Omental fat pad (tissue), 4 donors: ENCODE results near the gene APC. TPM values are rescaled to one million over a fixed set of nuclear protein-coding genes. Genes with fewer than 3 reads are reported as not detected.

Experiments
- ATAC-seq: fragments of 150-250 bp; one replicate; pipeline ENCODE4 v1.9.1; 2016; ENCODE audit warnings: mild to moderate bottlenecking, moderate library complexity; ENCODE audit not compliant: low FRiP score
- DNase-seq: peaks from one replicate; pipeline ENCODE4 v3.0.0-alpha.2; 2019; ENCODE audit warnings: low spot score
- total RNA-seq, 4 donors: library from RNA; depleted of rRNA; stranded (reverse); fragments of >200 nt; gene quantifications; one replicate each; pipeline ENCODE4 v1.1.0, GENCODE V29; 2016
- TF ChIP-seq, protein P1 (sequence below), 3 donors: fragments of 450-650 bp; IDR thresholded peaks; one replicate each; pipeline ENCODE4 v1.5.1; 2016 to 2017; ENCODE audit warnings: antibody characterized with exemption in 3 of 3, mild to moderate bottlenecking in 3 of 3, moderate library complexity in 2 of 3

APC gene
- total RNA-seq, 4 donors from 2014 or later = 33.9 to 78.5 (median 58.8) TPM

DNA sequence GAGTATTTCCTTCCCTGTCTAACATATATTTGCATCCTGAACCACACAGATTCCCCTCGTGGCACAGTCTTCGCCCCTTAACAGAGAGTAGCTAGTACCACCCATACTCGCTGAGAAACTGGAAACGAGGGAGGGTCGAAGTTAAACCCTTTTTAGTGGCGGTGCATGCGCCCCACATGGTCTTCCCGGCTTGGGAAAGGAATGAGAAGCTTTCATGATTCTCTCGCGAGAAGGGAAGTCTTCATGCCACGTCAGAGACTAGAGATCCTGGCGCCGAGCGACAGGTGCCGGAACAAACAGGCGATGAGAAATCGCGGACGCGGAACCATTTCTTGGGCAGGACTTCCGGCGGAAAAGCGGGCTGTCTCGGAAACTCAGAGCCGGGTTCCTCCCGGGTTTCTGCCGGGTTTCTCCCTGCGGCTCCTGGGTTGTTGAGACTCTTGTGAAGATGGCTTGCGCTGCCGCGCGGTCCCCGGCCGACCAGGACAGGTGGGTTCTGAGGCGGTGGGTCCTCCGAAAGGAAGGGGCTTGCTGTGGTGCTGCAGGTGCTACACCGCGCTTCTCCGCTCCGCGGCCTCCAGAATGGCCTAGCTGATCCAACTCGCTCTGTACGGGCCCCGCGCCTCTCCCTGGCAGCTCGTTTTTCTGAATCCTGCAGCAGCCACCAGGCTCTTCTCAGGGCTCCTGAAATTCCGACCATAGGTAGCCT, 123.4 kb downstream of the APC start, which contains the start of gene SRP19:
SRP19 (plus strand) TSS at position 359 of the 709 bp plus-strand sequence; CDS start at position 449, 90 bp downstream.
- ATAC-seq = peak; percentile 96
- peak; percentile 84 for DNase-seq
- TF ChIP-seq, protein P1, sequence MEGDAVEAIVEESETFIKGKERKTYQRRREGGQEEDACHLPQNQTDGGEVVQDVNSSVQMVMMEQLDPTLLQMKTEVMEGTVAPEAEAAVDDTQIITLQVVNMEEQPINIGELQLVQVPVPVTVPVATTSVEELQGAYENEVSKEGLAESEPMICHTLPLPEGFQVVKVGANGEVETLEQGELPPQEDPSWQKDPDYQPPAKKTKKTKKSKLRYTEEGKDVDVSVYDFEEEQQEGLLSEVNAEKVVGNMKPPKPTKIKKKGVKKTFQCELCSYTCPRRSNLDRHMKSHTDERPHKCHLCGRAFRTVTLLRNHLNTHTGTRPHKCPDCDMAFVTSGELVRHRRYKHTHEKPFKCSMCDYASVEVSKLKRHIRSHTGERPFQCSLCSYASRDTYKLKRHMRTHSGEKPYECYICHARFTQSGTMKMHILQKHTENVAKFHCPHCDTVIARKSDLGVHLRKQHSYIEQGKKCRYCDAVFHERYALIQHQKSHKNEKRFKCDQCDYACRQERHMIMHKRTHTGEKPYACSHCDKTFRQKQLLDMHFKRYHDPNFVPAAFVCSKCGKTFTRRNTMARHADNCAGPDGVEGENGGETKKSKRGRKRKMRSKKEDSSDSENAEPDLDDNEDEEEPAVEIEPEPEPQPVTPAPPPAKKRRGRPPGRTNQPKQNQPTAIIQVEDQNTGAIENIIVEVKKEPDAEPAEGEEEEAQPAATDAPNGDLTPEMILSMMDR (IDR thresholded peaks at IDR 0.05) = no peak

DNA sequence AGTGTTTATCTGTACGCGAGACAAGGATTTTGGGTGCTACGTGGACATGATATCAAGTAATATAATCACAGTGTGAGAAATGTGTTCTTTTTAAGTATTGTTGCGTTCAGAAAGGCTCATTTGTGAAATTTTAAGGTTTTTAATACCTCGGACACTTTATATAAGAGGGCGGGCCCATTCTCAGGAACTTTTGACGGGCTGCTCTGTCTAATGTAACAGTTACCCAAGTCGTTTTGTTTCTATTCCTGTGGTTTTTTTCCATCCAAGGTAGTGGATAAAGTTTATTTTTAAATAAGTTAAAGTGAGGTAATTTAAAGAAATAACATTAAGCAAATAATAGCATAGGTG, 123.9 kb downstream of the APC start:
- TF ChIP-seq, protein P1 (IDR thresholded peaks at IDR 0.05) = no peak
- ATAC-seq (no peak), DNase-seq (no peak)

DNA sequence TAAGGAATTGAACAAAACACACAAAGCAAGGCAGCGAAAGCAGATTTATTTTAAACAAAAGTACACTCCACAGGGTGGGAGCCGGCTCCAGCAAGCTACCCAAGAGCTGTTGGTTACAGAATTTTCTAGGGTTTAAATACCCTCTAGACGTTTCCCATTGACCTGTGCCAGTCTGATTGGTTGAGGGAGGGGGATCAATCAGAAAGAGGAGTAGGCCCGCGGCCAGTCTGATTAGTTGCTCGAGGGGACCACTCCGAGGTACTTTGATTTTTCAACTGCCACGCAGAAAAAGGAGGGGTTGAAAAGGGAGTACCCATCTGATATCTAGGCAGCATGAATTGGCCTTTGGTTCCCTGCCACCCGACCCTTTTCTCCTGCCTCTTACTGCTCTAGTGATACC, 124.4 kb downstream of the APC start:
- DNase-seq (no peak), ATAC-seq (no peak)
- TF ChIP-seq, protein P1 (IDR thresholded peaks at IDR 0.05) = no peak

DNA sequence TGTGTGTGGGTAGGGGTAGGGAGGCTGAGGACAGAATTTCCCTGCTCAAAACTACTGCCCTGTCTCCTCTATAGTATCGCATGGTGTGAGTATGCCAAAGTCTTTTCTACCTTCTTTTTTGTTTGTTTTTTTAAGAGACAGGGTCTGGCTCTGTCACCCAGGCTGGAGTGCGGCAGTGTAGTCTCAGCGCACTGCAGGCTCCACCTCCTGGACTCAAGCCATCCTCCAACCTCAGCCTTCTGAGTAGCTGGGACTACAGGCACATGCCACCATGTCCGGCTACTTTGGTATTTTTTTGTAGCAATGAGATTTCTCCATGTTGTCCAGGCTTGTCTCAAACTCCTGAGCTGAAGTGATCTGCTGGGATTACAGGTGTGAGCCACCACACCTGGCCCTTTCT, 125.9 kb downstream of the APC start:
- ATAC-seq (no peak), DNase-seq (no peak)
- TF ChIP-seq, protein P1 (IDR thresholded peaks at IDR 0.05) = no peak

DNA sequence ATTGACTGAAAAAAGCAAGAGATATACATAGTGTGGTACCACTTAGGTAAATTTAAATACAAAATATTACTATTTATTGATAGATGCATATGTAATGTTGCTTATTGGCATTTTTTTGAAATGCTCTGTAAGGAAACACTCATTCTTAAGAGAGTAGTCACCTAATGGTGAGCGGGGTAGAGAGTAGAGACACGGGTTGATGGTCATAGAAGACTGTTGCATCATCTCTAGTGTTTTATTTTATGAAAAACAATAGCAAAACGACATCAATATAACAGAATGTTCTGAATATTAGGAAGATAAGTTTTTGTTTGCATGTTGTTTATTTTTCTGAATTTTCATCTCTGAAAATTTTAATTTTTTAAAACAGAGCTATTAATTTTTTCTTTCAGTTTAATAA, 127.4 kb downstream of the APC start:
- DNase-seq (no peak), ATAC-seq (no peak)
- TF ChIP-seq, protein P1 (IDR thresholded peaks at IDR 0.05) = no peak

DNA sequence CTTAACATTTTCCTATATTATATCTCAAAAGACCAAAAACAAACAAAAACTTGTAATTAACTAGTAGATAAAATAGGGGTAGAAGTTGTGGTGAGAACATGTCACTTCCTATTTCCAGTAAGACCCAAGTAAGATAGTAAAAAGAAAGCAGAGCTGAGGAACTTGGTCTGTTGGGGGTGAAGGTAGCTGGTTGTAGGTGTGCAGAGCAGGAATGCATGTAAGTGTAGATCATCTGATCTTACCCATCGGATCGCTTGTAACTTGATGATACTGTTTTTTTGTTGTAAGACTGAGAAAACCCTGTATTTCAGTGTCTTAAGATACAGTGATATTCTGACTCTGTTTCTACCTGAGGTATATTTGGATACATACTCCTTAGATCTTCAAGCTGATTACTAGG, 129.1 kb downstream of the APC start:
- ATAC-seq (no peak), DNase-seq (no peak)
- TF ChIP-seq, protein P1 (IDR thresholded peaks at IDR 0.05) = no peak

DNA sequence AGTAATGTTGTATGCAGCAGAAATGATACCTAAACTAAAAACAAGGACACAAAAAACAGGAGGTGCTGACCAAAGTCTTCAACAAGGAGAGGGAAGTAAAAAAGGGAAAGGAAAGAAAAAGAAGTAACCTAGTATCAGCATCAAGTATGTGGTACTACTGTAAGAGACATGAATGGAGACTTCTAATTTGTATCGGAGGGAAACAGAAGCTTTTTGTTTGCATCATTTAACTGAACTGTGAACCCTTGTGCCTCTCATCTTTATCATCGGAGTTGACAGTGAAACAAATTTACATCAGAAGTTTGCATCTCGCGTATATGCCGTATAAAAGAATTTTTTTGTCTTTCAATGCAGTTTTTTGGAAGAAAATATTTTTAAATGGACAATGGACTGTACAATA, 129.7 kb downstream of the APC start:
- DNase-seq = no peak
- ATAC-seq = no peak
- TF ChIP-seq, protein P1 (IDR thresholded peaks at IDR 0.05) = no peak
